ENCODE results near the gene CADPS. TPM values are rescaled to one million over a fixed set of nuclear protein-coding genes. Genes with fewer than 3 reads are reported as not detected.
A peak's percentile ranks its signal among the peaks of the same experiment; 100 is the strongest.

CADPS gene
- total RNA-seq, 1 experiment from 2014 or later = not detected

DNA sequence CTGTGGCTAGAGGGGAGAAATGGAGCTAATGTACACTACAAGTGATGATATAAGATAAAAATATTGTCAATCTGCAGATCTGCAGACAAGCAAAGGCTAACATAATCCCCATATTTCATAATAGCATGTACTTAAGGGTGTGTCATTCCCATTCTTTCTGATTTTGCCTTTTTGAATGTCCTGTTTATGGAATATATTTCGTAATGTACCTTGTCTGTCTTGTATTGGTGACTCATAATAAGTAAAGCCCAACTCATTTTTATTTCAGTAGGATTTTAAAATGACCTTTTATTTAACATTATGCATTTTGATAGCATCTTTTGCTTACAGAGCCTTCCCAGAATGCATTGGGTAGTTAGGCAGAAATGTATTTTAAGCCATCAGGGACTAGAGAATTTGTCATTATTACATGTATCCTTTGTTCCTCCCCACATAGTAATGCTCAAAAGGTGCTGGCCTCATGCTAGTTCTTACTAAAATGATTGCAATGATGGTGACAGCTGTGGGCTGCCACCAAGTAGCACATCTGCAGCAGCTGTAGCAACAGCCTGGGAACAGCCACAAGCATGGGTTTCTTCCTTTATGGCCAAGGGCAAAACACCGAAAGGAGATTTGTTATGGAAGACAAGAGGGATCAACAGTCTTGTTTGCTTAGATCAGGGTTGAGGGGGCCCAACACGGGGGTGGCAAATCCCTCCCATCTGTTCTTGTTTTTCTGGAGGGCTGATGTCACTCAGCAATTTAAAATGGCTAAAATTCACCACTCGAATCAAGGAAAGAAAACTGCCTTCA lies 188.5 kb downstream of the CADPS start:
- intact Hi-C loops (cut with micrococcal nuclease) = no loop called here
- CTCF ChIA-PET = no interaction called here
- H2AFZ ChIP-seq (ENCODE audit: low read length) = no peak overlapping the region
- H4K20me1 ChIP-seq (ENCODE audit: low read length) = no peaks in the 10 kb centered on the region
- no peak overlapping the region for H3K4me3 ChIP-seq (ENCODE audit: low read length)
- no peak for ATAC-seq
- POLR2A ChIA-PET (ENCODE audit: unreplicated experiment) = no interaction called here
- no peaks in the 10 kb centered on the region for H3K36me3 ChIP-seq (ENCODE audit: low read depth, low read length)
- no TSS peak for BruUV-seq (replicated peaks)
- 0 out of 2 replicates have a peak, but pooled peaks cover 5% of the 10 kb centered on the region for H3K4me1 ChIP-seq (ENCODE audit: insufficient read depth, low read length)
- H3K9me2 ChIP-seq (replicated peaks; ENCODE audit: low read length) = no peaks in the 10 kb centered on the region
- TF ChIP-seq EZH2 (IDR thresholded peaks at IDR 0.05; ENCODE audit: low read length, unreplicated experiment) (no peak), EZH2phosphoT487 (IDR thresholded peaks at IDR 0.05; ENCODE audit: borderline replicate concordance, low read length) (no peak), CTCF (conservative IDR thresholded peaks at IDR 0.05; ENCODE audit: low read depth, low read length) (no peak)
- H3K79me2 ChIP-seq (ENCODE audit: low read length) = no peaks in the 10 kb centered on the region
- no peaks in the 10 kb centered on the region for H3F3A ChIP-seq (ENCODE audit: low read length, unreplicated experiment)
- no peak overlapping the region for H3K27ac ChIP-seq (ENCODE audit: low read length)
- no peak overlapping the region for H3K4me2 ChIP-seq (ENCODE audit: low read length)
- no peaks in the 10 kb centered on the region for H3K27me3 ChIP-seq (ENCODE audit: low read length)
- DNase-seq = peak; percentile 51
- no peak overlapping the region for H3K9ac ChIP-seq (ENCODE audit: low read length)
- no peaks in the 10 kb centered on the region for H3K9me3 ChIP-seq (ENCODE audit: low read length)

- Histone ChIP-seq H3K27ac (ENCODE audit: low read length) (no peak overlapping the region), H2AFZ (ENCODE audit: low read length) (no peak overlapping the region), H3K79me2 (ENCODE audit: low read length) (no peaks in the 10 kb centered on the region), H3K27me3 (ENCODE audit: low read length) (no peaks in the 10 kb centered on the region), H3F3A (ENCODE audit: low read length, unreplicated experiment) (no peaks in the 10 kb centered on the region), H3K9ac (ENCODE audit: low read length) (no peak overlapping the region), H3K4me1 (ENCODE audit: insufficient read depth, low read length) (0 out of 2 replicates have a peak, but pooled peaks cover 5% of the 10 kb centered on the region), H3K9me3 (ENCODE audit: low read length) (no peaks in the 10 kb centered on the region), H3K4me3 (ENCODE audit: low read length) (no peak overlapping the region), H3K4me2 (ENCODE audit: low read length) (no peak overlapping the region), H4K20me1 (ENCODE audit: low read length) (no peaks in the 10 kb centered on the region), H3K9me2 (replicated peaks; ENCODE audit: low read length) (no peaks in the 10 kb centered on the region), H3K36me3 (ENCODE audit: low read depth, low read length) (no peaks in the 10 kb centered on the region)
- TF ChIP-seq EZH2 (IDR thresholded peaks at IDR 0.05; ENCODE audit: low read length, unreplicated experiment) = no peak
- TF ChIP-seq CTCF (conservative IDR thresholded peaks at IDR 0.05; ENCODE audit: low read depth, low read length) = no peak
- TF ChIP-seq EZH2phosphoT487 (IDR thresholded peaks at IDR 0.05; ENCODE audit: borderline replicate concordance, low read length) = no peak
- ChIA-PET CTCF (no interaction called here), POLR2A (ENCODE audit: unreplicated experiment) (no interaction called here)
- DNase-seq = no peak
- intact Hi-C loops (cut with micrococcal nuclease) = no loop called here
- ATAC-seq = no peak
- BruUV-seq (replicated peaks) = no TSS peak
Observed at GRCh38 chr3:62682826-62683225, 192.4 kb downstream of the CADPS start.

DNA sequence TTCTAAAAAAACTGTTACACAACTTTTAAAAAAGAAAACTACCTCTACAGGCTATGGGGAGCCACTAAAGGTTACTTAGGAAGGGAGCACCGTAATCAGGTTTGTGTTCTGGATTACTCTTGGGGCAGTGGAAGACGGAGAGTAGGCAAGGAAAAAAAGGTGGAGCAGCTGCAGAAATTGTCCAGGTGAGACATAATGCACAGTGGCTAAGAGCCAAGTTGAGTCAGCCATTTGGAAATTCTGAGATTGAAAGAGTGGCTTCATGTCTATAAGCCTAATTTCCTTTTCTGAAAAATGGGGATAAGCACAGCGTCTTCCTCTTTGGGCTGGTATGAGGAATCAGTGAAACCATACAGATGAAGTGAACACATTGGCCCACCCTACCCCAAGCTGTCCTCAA lies 195.2 kb downstream of the CADPS start:
- CTCF ChIA-PET = no interaction called here
- POLR2A ChIA-PET (ENCODE audit: unreplicated experiment) = no interaction called here
- no peak overlapping the region for H3K4me2 ChIP-seq (ENCODE audit: low read length)
- no peak overlapping the region for H3K4me3 ChIP-seq (ENCODE audit: low read length)
- no peaks in the 10 kb centered on the region for H3K4me1 ChIP-seq (ENCODE audit: insufficient read depth, low read length)
- H4K20me1 ChIP-seq (ENCODE audit: low read length) = no peaks in the 10 kb centered on the region
- no peak overlapping the region for H2AFZ ChIP-seq (ENCODE audit: low read length)
- intact Hi-C loops (cut with micrococcal nuclease) = no loop called here
- BruUV-seq (replicated peaks) = no TSS peak
- no peaks in the 10 kb centered on the region for H3K79me2 ChIP-seq (ENCODE audit: low read length)
- H3K9ac ChIP-seq (ENCODE audit: low read length) = no peak overlapping the region
- peak; percentile 12 for DNase-seq
- no peaks in the 10 kb centered on the region for H3K27me3 ChIP-seq (ENCODE audit: low read length)
- ATAC-seq = no peak
- no peaks in the 10 kb centered on the region for H3K36me3 ChIP-seq (ENCODE audit: low read depth, low read length)
- TF ChIP-seq EZH2phosphoT487 (IDR thresholded peaks at IDR 0.05; ENCODE audit: borderline replicate concordance, low read length) (no peak), EZH2 (IDR thresholded peaks at IDR 0.05; ENCODE audit: low read length, unreplicated experiment) (no peak), CTCF (conservative IDR thresholded peaks at IDR 0.05; ENCODE audit: low read depth, low read length) (no peak)
- H3K9me3 ChIP-seq (ENCODE audit: low read length) = no peaks in the 10 kb centered on the region
- no peaks in the 10 kb centered on the region for H3K9me2 ChIP-seq (replicated peaks; ENCODE audit: low read length)
- H3K27ac ChIP-seq (ENCODE audit: low read length) = no peak overlapping the region
- H3F3A ChIP-seq (ENCODE audit: low read length, unreplicated experiment) = no peaks in the 10 kb centered on the region
